HEK293 (cell line): ENCODE results near the gene LCN10.
A peak's percentile ranks its signal among the peaks of the same experiment; 100 is the strongest.
"Not testable (repeated sequence)": the region's sequence is repeated elsewhere in the genome, so short reads cannot be mapped to it uniquely, and the experiment has no call there.

Experiments
- CTCF ChIA-PET: fragments of 350-600 bp; formaldehyde crosslinking; extraction: SDS; loops from one replicate; lab custom pipeline; 2021; ENCODE audit warnings: antibody characterized with exemption; lab: Yijun Ruan, JAX
- POLR2A ChIA-PET: fragments of 300-600 bp; formaldehyde crosslinking; extraction: SDS; loops from one replicate; lab custom pipeline; 2020; ENCODE audit warnings: antibody characterized with exemption, inconsistent platforms; lab: Yijun Ruan, JAX
- H3K27ac ChIP-seq: fragments of 200-500 bp; sonication (Bioruptor generic); 2 replicates; pipeline ENCODE4 v1.5.1; 2014; ENCODE audit warnings: low read depth, low read length, control low read depth, inconsistent platforms; ENCODE audit errors: extremely low read depth
- H3K36me3 ChIP-seq, 2 experiments: fragments of 200-500 bp in 1 of 2; sonication (Bioruptor generic) in 1 of 2; 1 replicate in 1 of 2; 2 replicates in 1 of 2; pipeline ENCODE4 v1.5.1; 2014 to 2017; ENCODE audit warnings: inconsistent platforms in 2 of 2, low read length in 2 of 2; ENCODE audit not compliant: control insufficient read depth in 2 of 2, insufficient read depth in 1 of 2
- H3K4me1 ChIP-seq: fragments of 200-500 bp; sonication (Bioruptor generic); 2 replicates; pipeline ENCODE4 v1.5.1; 2014; ENCODE audit warnings: mild to moderate bottlenecking, low read length, inconsistent platforms; ENCODE audit not compliant: control insufficient read depth, insufficient read depth
- H3K4me3 ChIP-seq: 2 replicates; pipeline ENCODE4 v1.5.1; 2011; ENCODE audit warnings: low read depth, mild to moderate bottlenecking, control low read depth, low read length, moderate library complexity
- H3K9me3 ChIP-seq: fragments of 200-500 bp; sonication (Bioruptor generic); 2 replicates; pipeline ENCODE4 v1.5.1; 2014; ENCODE audit warnings: low read depth, low read length, inconsistent platforms; ENCODE audit not compliant: control insufficient read depth, insufficient read depth
- ATF2 ChIP-seq: fragments of 450-650 bp; formaldehyde crosslinking; IDR thresholded peaks from 2 replicates; pipeline ENCODE4 v1.5.1; 2016; ENCODE audit warnings: missing biosample characterization, missing genetic modification characterization, low read depth
- GLIS1 ChIP-seq: fragments of 450-650 bp; formaldehyde crosslinking; IDR thresholded peaks from 2 replicates; pipeline ENCODE4 v1.5.1; 2016; ENCODE audit warnings: missing biosample characterization, missing genetic modification characterization
- GLIS2 ChIP-seq: fragments of 450-650 bp; formaldehyde crosslinking; IDR thresholded peaks from 2 replicates; pipeline ENCODE4 v1.5.1; 2016; ENCODE audit warnings: missing biosample characterization, missing genetic modification characterization
- HOXC10 ChIP-seq: sonication (generic); formaldehyde crosslinking; IDR thresholded peaks from 2 replicates; pipeline ENCODE4 v1.8.1; 2023; ENCODE audit warnings: mild to moderate bottlenecking, missing genetic modification reagents
- KLF8 ChIP-seq: fragments of 450-650 bp; formaldehyde crosslinking; IDR thresholded peaks from 2 replicates; pipeline ENCODE4 v1.5.1; 2016; ENCODE audit warnings: missing biosample characterization, missing genetic modification characterization
- REPIN1 ChIP-seq: fragments of 450-650 bp; formaldehyde crosslinking; IDR thresholded peaks from 2 replicates; pipeline ENCODE4 v1.5.1; 2017; ENCODE audit warnings: missing biosample characterization, missing genetic modification characterization, low read depth
- TRIM28 ChIP-seq: IDR thresholded peaks from 2 replicates; pipeline ENCODE4 v1.6.1; 2011; ENCODE audit warnings: low read length, control low read depth, borderline replicate concordance
- WT1 ChIP-seq: fragments of 450-650 bp; formaldehyde crosslinking; IDR thresholded peaks from 2 replicates; pipeline ENCODE4 v1.5.1; 2016; ENCODE audit warnings: missing biosample characterization, missing genetic modification characterization
- ZFP69B ChIP-seq: fragments of 450-650 bp; formaldehyde crosslinking; IDR thresholded peaks from 2 replicates; pipeline ENCODE4 v1.5.1; 2016; ENCODE audit warnings: missing biosample characterization, missing genetic modification characterization
- ZNF10 ChIP-seq: fragments of 450-650 bp; formaldehyde crosslinking; IDR thresholded peaks from 2 replicates; pipeline ENCODE4 v1.5.1; 2017; ENCODE audit warnings: missing biosample characterization, missing genetic modification characterization
- ZNF184 ChIP-seq: fragments of 450-650 bp; IDR thresholded peaks from 2 replicates; pipeline ENCODE4 v1.5.1; 2018; ENCODE audit warnings: missing biosample characterization, mild to moderate bottlenecking, missing genetic modification characterization
- ZNF214 ChIP-seq: fragments of 450-650 bp; formaldehyde crosslinking; IDR thresholded peaks from 2 replicates; pipeline ENCODE4 v1.5.1; 2017; ENCODE audit warnings: missing biosample characterization, mild to moderate bottlenecking, missing genetic modification characterization, borderline replicate concordance
- ZNF223 ChIP-seq: fragments of 450-650 bp; formaldehyde crosslinking; IDR thresholded peaks from 2 replicates; pipeline ENCODE4 v1.5.1; 2016; ENCODE audit warnings: missing biosample characterization, missing genetic modification characterization
- ZNF239 ChIP-seq: fragments of 450-650 bp; formaldehyde crosslinking; IDR thresholded peaks from 2 replicates; pipeline ENCODE4 v1.5.1; 2016; ENCODE audit warnings: missing biosample characterization, missing genetic modification characterization
- ZNF24 ChIP-seq: fragments of 450-650 bp; formaldehyde crosslinking; IDR thresholded peaks from 2 replicates; pipeline ENCODE4 v1.5.1; 2016; ENCODE audit warnings: missing biosample characterization, missing genetic modification characterization
- ZNF248 ChIP-seq: fragments of 450-650 bp; formaldehyde crosslinking; IDR thresholded peaks from 2 replicates; pipeline ENCODE4 v1.5.1; 2017; ENCODE audit warnings: missing biosample characterization, missing genetic modification characterization
- ZNF280D ChIP-seq: fragments of 450-650 bp; formaldehyde crosslinking; IDR thresholded peaks from 2 replicates; pipeline ENCODE4 v1.5.1; 2016; ENCODE audit warnings: missing biosample characterization, missing genetic modification characterization
- ZNF324 ChIP-seq: fragments of 450-650 bp; formaldehyde crosslinking; IDR thresholded peaks from 2 replicates; pipeline ENCODE4 v1.5.1; 2016; ENCODE audit warnings: missing biosample characterization, missing genetic modification characterization
- ZNF335 ChIP-seq: fragments of 450-650 bp; formaldehyde crosslinking; conservative IDR thresholded peaks from 2 replicates; pipeline ENCODE4 v1.5.1; 2016; ENCODE audit warnings: missing biosample characterization, missing genetic modification characterization
- ZNF362 ChIP-seq: fragments of 450-650 bp; formaldehyde crosslinking; IDR thresholded peaks from 2 replicates; pipeline ENCODE4 v1.5.1; 2016; ENCODE audit warnings: missing biosample characterization, missing genetic modification characterization
- ZNF366 ChIP-seq: fragments of 450-650 bp; formaldehyde crosslinking; conservative IDR thresholded peaks from 2 replicates; pipeline ENCODE4 v1.5.1; 2016; ENCODE audit warnings: missing biosample characterization, missing genetic modification characterization
- ZNF571 ChIP-seq: fragments of 450-650 bp; formaldehyde crosslinking; IDR thresholded peaks from 2 replicates; pipeline ENCODE4 v1.5.0; 2017; ENCODE audit warnings: missing biosample characterization, missing genetic modification characterization
- ZNF580 ChIP-seq: fragments of 450-650 bp; formaldehyde crosslinking; IDR thresholded peaks from 2 replicates; pipeline ENCODE4 v1.5.1; 2016; ENCODE audit warnings: missing biosample characterization, missing genetic modification characterization
- ZNF585B ChIP-seq: fragments of 450-650 bp; formaldehyde crosslinking; IDR thresholded peaks from 2 replicates; pipeline ENCODE4 v1.5.1; 2016; ENCODE audit warnings: missing biosample characterization, missing genetic modification characterization
- ZNF785 ChIP-seq: fragments of 450-650 bp; formaldehyde crosslinking; IDR thresholded peaks from 2 replicates; pipeline ENCODE4 v1.5.1; 2016; ENCODE audit warnings: missing biosample characterization, missing genetic modification characterization
- ZNF843 ChIP-seq: fragments of 450-650 bp; formaldehyde crosslinking; IDR thresholded peaks from 2 replicates; pipeline ENCODE4 v1.5.1; 2016; ENCODE audit warnings: missing biosample characterization, missing genetic modification characterization
- TF ChIP-seq, protein P1 (sequence below): fragments of 450-650 bp; formaldehyde crosslinking; IDR thresholded peaks from 2 replicates; pipeline ENCODE4 v1.5.1; 2016; ENCODE audit warnings: missing biosample characterization, missing genetic modification characterization

The LCN10 gene

GRCh38 chr9:136711751-136712689, 30.7 kb downstream of the LCN10 start, which contains the start of gene DIPK1B (continued):
- TF ChIP-seq ZNF785 (tag by site-specific recombination): no peak
- no peak for TF ChIP-seq ATF2 (tag by site-specific recombination)
- TF ChIP-seq ZNF248 (tag by site-specific recombination): no peak
- no peak for TF ChIP-seq ZNF571
- TF ChIP-seq ZNF239: no peak
- no peak for TF ChIP-seq REPIN1 (tag by site-specific recombination)
- no peak for TF ChIP-seq TRIM28
- TF ChIP-seq ZNF214 (tag by site-specific recombination): no peak
- 0 out of 2 replicates have a peak, but pooled peaks have one; percentile 3 for TF ChIP-seq ZNF335
- no peak for TF ChIP-seq ZFP69B (tag by site-specific recombination)
- no peak for TF ChIP-seq ZNF10 (tag by site-specific recombination)
- TF ChIP-seq ZNF223 (tag by site-specific recombination): no peak
- no peak for TF ChIP-seq GLIS1 (tag by site-specific recombination)
- TF ChIP-seq ZNF585B (tag by site-specific recombination): no peak
- TF ChIP-seq, protein P1, sequence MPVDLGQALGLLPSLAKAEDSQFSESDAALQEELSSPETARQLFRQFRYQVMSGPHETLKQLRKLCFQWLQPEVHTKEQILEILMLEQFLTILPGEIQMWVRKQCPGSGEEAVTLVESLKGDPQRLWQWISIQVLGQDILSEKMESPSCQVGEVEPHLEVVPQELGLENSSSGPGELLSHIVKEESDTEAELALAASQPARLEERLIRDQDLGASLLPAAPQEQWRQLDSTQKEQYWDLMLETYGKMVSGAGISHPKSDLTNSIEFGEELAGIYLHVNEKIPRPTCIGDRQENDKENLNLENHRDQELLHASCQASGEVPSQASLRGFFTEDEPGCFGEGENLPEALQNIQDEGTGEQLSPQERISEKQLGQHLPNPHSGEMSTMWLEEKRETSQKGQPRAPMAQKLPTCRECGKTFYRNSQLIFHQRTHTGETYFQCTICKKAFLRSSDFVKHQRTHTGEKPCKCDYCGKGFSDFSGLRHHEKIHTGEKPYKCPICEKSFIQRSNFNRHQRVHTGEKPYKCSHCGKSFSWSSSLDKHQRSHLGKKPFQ (tag by site-specific recombination): no peak
- no peak for TF ChIP-seq ZNF580 (tag by site-specific recombination)
- TF ChIP-seq HOXC10: no peak
- TF ChIP-seq ZNF280D (tag by site-specific recombination): no peak
- no peak for TF ChIP-seq ZNF184 (tag by site-specific recombination)
- TF ChIP-seq, all 188 proteins: peak for 4

GRCh38 chr9:136711219-136711648, 31.5 kb downstream of the LCN10 start:
- not testable (repeated sequence) for H3K9me3 ChIP-seq, H3K27ac ChIP-seq, H3K4me3 ChIP-seq, H3K4me1 ChIP-seq
- ChIA-PET POLR2A (interaction anchor here (6.4 kb wide), 1 partner anchor 17 kb away, joined by 79 read pairs; no protein-coding TSS in a partner anchor), CTCF (interaction anchor here (0.6 kb wide), 1 partner anchor 14 kb away, joined by 3 read pairs; no protein-coding TSS in a partner anchor)
- H3K36me3 ChIP-seq: peaks cover 0 to 19% of the 10 kb centered on the region in 2 experiments; a peak in 2 of 3 replicates
- TF ChIP-seq KLF8 (tag by site-specific recombination) (peak; percentile 85), ZNF184 (tag by site-specific recombination) (peak; percentile 62; the same call in 1 of the 2 replicates), WT1 (tag by site-specific recombination) (peak; percentile 38; the same call in 1 of the 2 replicates), ZNF843 (tag by site-specific recombination) (0 out of 2 replicates have a peak, but pooled peaks have one; percentile 25), ZNF362 (tag by site-specific recombination) (peak; percentile 95), ZNF366 (tag by site-specific recombination) (peak; percentile 45; the same call in 1 of the 2 replicates), ZNF24 (tag by site-specific recombination) (0 out of 2 replicates have a peak, but pooled peaks have one; percentile 39), GLIS2 (tag by site-specific recombination) (peak; percentile 46; the same call in 1 of the 2 replicates), ZNF324 (peak; percentile 68; the same call in 1 of the 2 replicates)
